H1 (cell line): ENCODE results near the gene GNAT2. TPM values are rescaled to one million over a fixed set of nuclear protein-coding genes. Genes with fewer than 3 reads are reported as not detected.

Experiments used
- EGR1 ChIP-seq: IDR thresholded peaks from 2 replicates; pipeline ENCODE4 v1.6.1; 2011; ENCODE audit warnings: low read depth, low read length, borderline replicate concordance
- TCF12 ChIP-seq: IDR thresholded peaks from 2 replicates; pipeline ENCODE4 v1.6.1; 2011; ENCODE audit warnings: low read depth, mild to moderate bottlenecking, low read length
- TEAD4 ChIP-seq: IDR thresholded peaks from 2 replicates; pipeline ENCODE4 v1.6.1; 2012; ENCODE audit warnings: low read depth, low read length, inconsistent platforms, mixed read lengths
- YY1 ChIP-seq: IDR thresholded peaks from 2 replicates; pipeline ENCODE4 v1.6.1; 2011; ENCODE audit warnings: low read depth, mild to moderate bottlenecking, low read length
- ZNF274 ChIP-seq: IDR thresholded peaks from 2 replicates; pipeline ENCODE4 v1.7.0; 2012; ENCODE audit warnings: low read length, borderline replicate concordance; ENCODE audit errors: extremely low read depth
- polyA plus RNA-seq, 7 experiments: library from polyadenylated mRNA; depleted of rRNA in 3 of 7; stranded (reverse) in 5 of 7; unstranded in 2 of 7; fragments of >200 nt in 5 of 7; fragments of 200-250 nt in 2 of 7; gene quantifications; 1 replicate in 5 of 7; 2 replicates in 1 of 7; 4 replicates in 1 of 7; pipeline versions ENCODE4 v1.2.1 to v1.2.3, GENCODE V29; 2011 to 2013; ENCODE audit warnings: missing spikeins in 2 of 7, mixed read lengths in 2 of 7
- total RNA-seq: library from RNA; stranded (reverse); fragmentation: NEBNext Ultra II Directional; extraction: Animal tissue kit (Norgen Biotek cat#: 25700); gene quantifications from 2 replicates; pipeline ENCODE4 v1.2.1, GENCODE V29; 2021

GNAT2 gene
- total and polyA plus RNA-seq, 2 of the 8 experiments (the other 6 are each of a cell fraction or from before 2014, with no cell fraction given), result 0.05 TPM; not detected in 1

GRCh38 chr1:109640285-109640865 is 21.0 kb upstream of the GNAT2 start (continued):
- TF ChIP-seq TEAD4, result no peak
- no peak for TF ChIP-seq ZNF274
- TF ChIP-seq TCF12, result no peak
- TF ChIP-seq YY1, result peak; percentile 30; the same call in 1 of the 2 replicates
- TF ChIP-seq EGR1, result no peak
